K562 (cell line): ENCODE results near the gene EXO5. TPM values are rescaled to one million over a fixed set of nuclear protein-coding genes. Genes with fewer than 3 reads are reported as not detected.
A peak's percentile ranks its signal among the peaks of the same experiment; 100 is the strongest.

Experiments
- ATAC-seq: fragments of 200-7000 bp; cut with Tn5 transposase; 3 replicates; pipeline ENCODE4 v1.9.1; 2020; ENCODE audit warnings: moderate library complexity
- BruUV-seq: library from RNA; stranded (reverse); fragments of 400-500 nt; replicated peaks from 2 replicates; lab custom pipeline; 2021; lab: Mats Ljungman, UMichigan
- CTCF ChIA-PET: fragments of 300-600 bp; formaldehyde crosslinking; extraction: SDS; loops from one replicate; lab custom pipeline; 2021; ENCODE audit warnings: low intra/inter-chr PET ratio; lab: Yijun Ruan, JAX
- POLR2A ChIA-PET: fragments of 300-600, 350-650 bp; sonication (Branson Sonifier 250); formaldehyde crosslinking; extraction: SDS; loops from one replicate; lab custom pipeline; 2021; ENCODE audit warnings: antibody characterized with exemption, inconsistent platforms; lab: Yijun Ruan, JAX
- DNase-seq, 4 experiments: peaks; one replicate each; pipeline versions ENCODE4 v3.0.0 to v3.0.0-alpha.2; 2011 to 2018; ENCODE audit warnings: low spot score in 3 of 4, mixed read lengths in 3 of 4; ENCODE audit errors: extremely low read depth in 1 of 4
- FAIRE-seq: peaks from 2 replicates; lab custom pipeline; 2011; peaks lifted over from hg19 to GRCh38; lab: Jason Lieb, UNC
- H2AFZ ChIP-seq: 2 replicates; pipeline ENCODE4 v1.6.0; 2011; ENCODE audit warnings: low read depth, low read length, control low read depth, inconsistent platforms
- H3K27ac ChIP-seq: fragments of 200-600 bp; 3 replicates; pipeline ENCODE4 v1.8.0; 2011; ENCODE audit warnings: low read depth, mild to moderate bottlenecking, control low read depth, inconsistent platforms, low read length, moderate library complexity, mixed read lengths; ENCODE audit errors: extremely low read depth
- H3K27me3 ChIP-seq, 2 experiments: fragments of 300-600 bp in 1 of 2; 2 replicates in 1 of 2; 3 replicates in 1 of 2; pipeline versions ENCODE4 v1.6.0 to v1.8.0; 2011; ENCODE audit warnings: inconsistent platforms in 2 of 2, low read length in 2 of 2, mild to moderate bottlenecking in 1 of 2, mixed read lengths in 1 of 2, moderate library complexity in 1 of 2; ENCODE audit not compliant: control insufficient read depth in 2 of 2, insufficient read depth in 2 of 2
- H3K36me3 ChIP-seq: fragments of 300-600 bp; 3 replicates; pipeline ENCODE4 v1.8.0; 2011; ENCODE audit warnings: mild to moderate bottlenecking, low read length, inconsistent platforms; ENCODE audit not compliant: control insufficient read depth, insufficient read depth
- H3K4me1 ChIP-seq, 2 experiments: fragments of 200-600 bp in 1 of 2; replicated peaks in 1 of 2; 2 replicates in 1 of 2; 3 replicates in 1 of 2; pipeline versions ENCODE4 v1.5.1 to v1.8.0; 2011; ENCODE audit warnings: inconsistent platforms in 2 of 2, low read length in 2 of 2, mild to moderate bottlenecking in 1 of 2, mixed read lengths in 1 of 2, moderate library complexity in 1 of 2; ENCODE audit not compliant: control insufficient read depth in 2 of 2, insufficient read depth in 2 of 2
- H3K4me2 ChIP-seq: 2 replicates; pipeline ENCODE4 v1.6.1; 2011; ENCODE audit warnings: low read length, control low read depth, inconsistent platforms, mixed read lengths; ENCODE audit not compliant: insufficient read depth
- H3K4me3 ChIP-seq: fragments of 200-600 bp; sonication (generic), shearing (Covaris generic); 2 replicates; pipeline ENCODE4 v1.5.1; 2016; ENCODE audit warnings: control low read depth, inconsistent platforms
- H3K79me2 ChIP-seq: fragments of 200-600 bp; 3 replicates; pipeline ENCODE4 v1.8.0; 2011; ENCODE audit warnings: low read length, inconsistent platforms; ENCODE audit not compliant: control insufficient read depth, insufficient read depth
- H3K9ac ChIP-seq, 2 experiments: 2 replicates each; pipeline versions ENCODE4 v1.6.0 to v1.6.1; 2011; ENCODE audit warnings: low read depth in 2 of 2, low read length in 2 of 2, control low read depth in 1 of 2, inconsistent platforms in 1 of 2, mild to moderate bottlenecking in 1 of 2, mixed read lengths in 1 of 2; ENCODE audit not compliant: insufficient read depth in 1 of 2
- H3K9me1 ChIP-seq: one replicate; pipeline ENCODE4 v1.6.0; 2011; ENCODE audit warnings: inconsistent platforms, mild to moderate bottlenecking, low read length, moderate library complexity; ENCODE audit not compliant: control insufficient read depth, insufficient read depth
- H3K9me3 ChIP-seq: replicated peaks from 2 replicates; pipeline ENCODE4 v1.5.1; 2011; ENCODE audit warnings: low read depth, low read length, inconsistent platforms; ENCODE audit not compliant: control insufficient read depth, insufficient read depth
- H4K20me1 ChIP-seq: replicated peaks from 2 replicates; pipeline ENCODE4 v1.6.1; 2011; ENCODE audit warnings: low read length, inconsistent platforms, mixed read lengths; ENCODE audit not compliant: control insufficient read depth, insufficient read depth
- CBFA2T2 ChIP-seq: fragments of 450-650 bp; conservative IDR thresholded peaks from 2 replicates; pipeline ENCODE4 v1.6.1; 2017; ENCODE audit warnings: mild to moderate bottlenecking
- CBX3 ChIP-seq, 2 experiments: IDR thresholded peaks; 1 replicate in 1 of 2; 2 replicates in 1 of 2; pipeline ENCODE4 v1.6.1; 2012; ENCODE audit warnings: inconsistent platforms in 2 of 2, low read length in 2 of 2, borderline replicate concordance in 1 of 2, control low read depth in 1 of 2
- FIP1L1 ChIP-seq: fragments of 200-400 bp; formaldehyde crosslinking; IDR thresholded peaks from 2 replicates; pipeline ENCODE4 v1.6.1; 2018; ENCODE audit warnings: mild to moderate bottlenecking, low read depth, low read length; ENCODE audit not compliant: poor library complexity, severe bottlenecking
- SOX6 ChIP-seq: fragments of 450-650 bp; IDR thresholded peaks from 2 replicates; pipeline ENCODE4 v1.6.1; 2014; ENCODE audit warnings: mild to moderate bottlenecking
- TAF1 ChIP-seq: IDR thresholded peaks from 2 replicates; pipeline ENCODE4 v1.6.1; 2011; ENCODE audit warnings: mild to moderate bottlenecking, low read length, moderate library complexity; ENCODE audit not compliant: insufficient read depth, control insufficient read depth, severe bottlenecking; ENCODE audit errors: extremely low read depth
- XRCC3 ChIP-seq: fragments of 450-650 bp; IDR thresholded peaks from 2 replicates; pipeline ENCODE4 v1.6.1; 2017; ENCODE audit warnings: mild to moderate bottlenecking, moderate library complexity
- YBX1 ChIP-seq: fragments of 450-650 bp; IDR thresholded peaks from 2 replicates; pipeline ENCODE4 v1.7.1; 2016; ENCODE audit warnings: mild to moderate bottlenecking
- ZNF274 ChIP-seq: IDR thresholded peaks from 2 replicates; pipeline ENCODE4 v1.6.1; 2011; ENCODE audit warnings: low read depth, mild to moderate bottlenecking, low read length, moderate library complexity, borderline replicate concordance
- ZNF318 ChIP-seq, 2 experiments: fragments of 450-650 bp; IDR thresholded peaks; 2 replicates each; pipeline ENCODE4 v1.6.1; 2016; ENCODE audit warnings: mild to moderate bottlenecking in 2 of 2, borderline replicate concordance in 1 of 2, low read depth in 1 of 2, moderate library complexity in 1 of 2
- ZNF445 ChIP-seq: fragments of 250-450 bp; sonication (Bioruptor Pico); IDR thresholded peaks from 2 replicates; pipeline ENCODE4 v1.4.0; 2020; ENCODE audit warnings: low read depth, mild to moderate bottlenecking, moderate library complexity
- ZNF695 ChIP-seq: fragments of 450-650 bp; formaldehyde crosslinking; IDR thresholded peaks from 2 replicates; pipeline ENCODE4 v1.4.0; 2020; ENCODE audit warnings: mild to moderate bottlenecking, moderate library complexity
- ZNF75A ChIP-seq: fragments of 450-650 bp; formaldehyde crosslinking; IDR thresholded peaks from 2 replicates; pipeline ENCODE4 v1.4.0; 2020; ENCODE audit warnings: mild to moderate bottlenecking
- WGBS: fragments of 100-300 bp; shearing (Covaris generic); methylation state at CpG from one replicate; pipeline ENCODE4 v1.1.6; 2016; ENCODE audit warnings: low coverage, mixed read lengths; ENCODE audit not compliant: insufficient coverage; ENCODE audit errors: missing lambda C conversion rate; 5-methylcytosine and 5-hydroxymethylcytosine counted together
- in situ Hi-C: fragments of 300-500 bp; cut with MboI; formaldehyde crosslinking; loops from 4 replicates; pipeline ENCODE4 v1.15.0; 2018; ENCODE audit warnings: inconsistent platforms, mixed read lengths
- intact Hi-C: fragments of 100-400 bp; cut with micrococcal nuclease; formaldehyde crosslinking; loops from 2 replicates; pipeline ENCODE4 v1.14.2; 2022
- polyA plus RNA-seq, 8 experiments: library from polyadenylated mRNA; depleted of rRNA in 4 of 8; stranded (reverse) in 5 of 8; unstranded in 3 of 8; fragments of >200 nt; fragmentation: Nextera tagmentation in 2 of 8; fragmentation: Illumina TruSeq in 1 of 8; extraction: Ambion mirVana in 2 of 8; extraction: Trizol in 1 of 8; gene quantifications; 2 replicates each; pipeline versions ENCODE4 v1.2.1 to v1.2.3, GENCODE V29; 2011 to 2014; ENCODE audit warnings: inconsistent platforms in 1 of 8, missing spikeins in 1 of 8
- total RNA-seq, 7 experiments: library from RNA; depleted of rRNA in 6 of 7; stranded (reverse); fragments of >200 nt in 6 of 7; fragmentation: Illumina TruSeq in 2 of 7; extraction: Trizol in 2 of 7; gene quantifications; 2 replicates each; pipeline versions ENCODE4 v1.2.1 to v1.2.3, GENCODE V29; 2011 to 2021; ENCODE audit warnings: low replicate concordance in 1 of 7
- TF ChIP-seq, protein P1 (sequence below): sonication (generic); formaldehyde crosslinking; IDR thresholded peaks from 2 replicates; pipeline ENCODE4 v1.8.0; 2023; ENCODE audit warnings: mild to moderate bottlenecking, missing genetic modification reagents

EXO5 gene
- total and polyA plus RNA-seq, 9 of the 15 experiments (the other 6 are each of a cell fraction or from before 2014, with no cell fraction given), result 1.1 to 4.3 (median 2.8) TPM

- no peak for FAIRE-seq
- TF ChIP-seq ZNF445 (CRISPR knock-in tag) (peak; percentile 16; the same call in 1 of the 2 replicates), FIP1L1 (no peak), ZNF75A (peak; percentile 88), ZNF318 (IDR thresholded peaks at IDR 0.05; ENCODE audit: borderline replicate concordance in 1 of 2, low read depth in 1 of 2) (no peak), YBX1 (no peak), SOX6 (peak; percentile 63; the same call in 1 of the 2 replicates), CBFA2T2 (no peak), ZNF695 (CRISPR knock-in tag) (no peak), CBX3 (IDR thresholded peaks at IDR 0.05; ENCODE audit: borderline replicate concordance in 1 of 2, low read length in 2 of 2) (peak in 1 of 2 experiments; percentile 90; a peak in 1 of 3 replicates), XRCC3 (peak; percentile 97), ZNF274 (peak; percentile 100), TAF1 (no peak)
- TF ChIP-seq, protein P1, sequence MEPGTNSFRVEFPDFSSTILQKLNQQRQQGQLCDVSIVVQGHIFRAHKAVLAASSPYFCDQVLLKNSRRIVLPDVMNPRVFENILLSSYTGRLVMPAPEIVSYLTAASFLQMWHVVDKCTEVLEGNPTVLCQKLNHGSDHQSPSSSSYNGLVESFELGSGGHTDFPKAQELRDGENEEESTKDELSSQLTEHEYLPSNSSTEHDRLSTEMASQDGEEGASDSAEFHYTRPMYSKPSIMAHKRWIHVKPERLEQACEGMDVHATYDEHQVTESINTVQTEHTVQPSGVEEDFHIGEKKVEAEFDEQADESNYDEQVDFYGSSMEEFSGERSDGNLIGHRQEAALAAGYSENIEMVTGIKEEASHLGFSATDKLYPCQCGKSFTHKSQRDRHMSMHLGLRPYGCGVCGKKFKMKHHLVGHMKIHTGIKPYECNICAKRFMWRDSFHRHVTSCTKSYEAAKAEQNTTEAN (CRISPR knock-in tag), result no peak
Measured at GRCh38 chr1:40462956-40463590, 45.5 kb upstream of the EXO5 start.

More at GRCh38 chr1:40462956-40463590, 45.5 kb upstream of the EXO5 start:
- Histone ChIP-seq H3K9me3 (peaks cover 37% of the 10 kb centered on the region), H3K36me3 (peaks cover 30% of the 10 kb centered on the region), H3K27me3 (no peaks in the 10 kb centered on the region), H3K4me3 (no peak overlapping the region), H3K9ac (no peak overlapping the region), H2AFZ (no peak overlapping the region), H3K9me1 (no peaks in the 10 kb centered on the region), H3K4me1 (no peaks in the 10 kb centered on the region), H3K4me2 (no peak overlapping the region), H3K79me2 (no peaks in the 10 kb centered on the region), H3K27ac (no peak overlapping the region), H4K20me1 (no peaks in the 10 kb centered on the region)
- no TSS peak for BruUV-seq
- no peak for DNase-seq
- in situ Hi-C loops, result no loop called here
- intact Hi-C loops, result no loop called here
- POLR2A ChIA-PET, result no interaction called here
- CTCF ChIA-PET, result no interaction called here
- peak; percentile 38; the same call in 2 of the 3 replicates for ATAC-seq
- 57% methylated on average over 3 of the region's 3 CpGs for WGBS
